NCI-H2107 (cell line): Measurements from ENCODE around the gene TACO1.

Experiments used
- DNase-seq: peaks from one replicate; lab custom pipeline; 2025; lab: John Stamatoyannopoulos, UW

TACO1 gene

GRCh38 chr17:63600569-63601438 is at the start of gene TACO1:
Gene TACO1 (plus strand): TSS chr17:63600895. CDS start chr17:63601084, 189 bp downstream.
- peak; percentile 76 for DNase-seq

DNA sequence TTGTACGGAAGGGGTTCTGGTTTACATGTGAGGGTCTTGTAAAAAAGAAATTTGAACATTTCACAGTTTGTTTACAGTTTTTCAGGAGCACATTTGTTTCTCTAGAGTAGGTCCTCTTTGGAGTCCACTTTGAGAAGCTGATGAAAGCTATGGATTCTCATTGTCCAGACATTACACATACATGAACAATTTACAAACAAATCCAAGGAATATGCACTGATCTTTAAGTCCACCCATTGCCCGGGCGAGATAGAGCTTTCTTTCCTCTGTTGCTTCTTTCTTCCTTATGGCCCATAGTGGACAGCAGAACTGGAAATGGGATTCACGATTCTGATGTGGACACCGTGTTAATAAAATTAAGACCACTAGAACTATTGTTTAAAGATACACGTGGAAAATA is 48.5 kb upstream of the TACO1 start:
- DNase-seq: no peak

DNA sequence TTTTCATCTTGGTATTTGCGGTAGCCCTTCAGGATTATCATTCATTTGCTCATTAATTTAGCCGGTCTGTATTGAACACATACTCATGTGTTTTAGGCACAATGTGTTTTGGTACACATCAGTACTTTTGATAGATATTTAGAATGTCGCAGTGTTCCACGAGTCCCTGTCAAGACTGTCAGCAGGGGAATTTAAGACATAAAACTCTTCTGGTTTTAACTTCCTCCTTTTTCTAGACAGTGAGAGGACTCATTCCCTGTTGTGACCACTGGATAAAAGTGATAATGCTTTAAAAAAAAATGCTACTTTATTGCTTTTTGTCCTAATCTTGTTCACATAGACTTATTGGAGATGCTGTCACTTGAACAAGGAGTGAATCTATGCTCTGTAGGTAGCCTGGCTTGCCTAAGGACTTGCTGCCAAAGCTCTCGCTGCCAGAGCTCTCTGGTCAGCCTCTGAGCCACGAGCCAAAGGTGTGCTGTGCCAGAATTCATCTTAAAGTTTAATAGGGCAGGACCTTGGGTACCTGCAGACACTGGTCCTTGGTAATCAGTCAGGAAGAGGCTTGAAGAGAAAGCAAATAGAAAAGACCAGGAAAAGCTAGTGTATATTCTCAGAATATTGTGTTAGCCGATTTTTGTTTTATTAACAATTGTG is 45.1 kb upstream of the TACO1 start:
- DNase-seq: no peak

GRCh38 chr17:63557416-63557815 is 43.3 kb upstream of the TACO1 start:
- DNase-seq: no peak

- DNase-seq: no peak
Measured at GRCh38 chr17:63558441-63558840, 42.3 kb upstream of the TACO1 start.

DNA sequence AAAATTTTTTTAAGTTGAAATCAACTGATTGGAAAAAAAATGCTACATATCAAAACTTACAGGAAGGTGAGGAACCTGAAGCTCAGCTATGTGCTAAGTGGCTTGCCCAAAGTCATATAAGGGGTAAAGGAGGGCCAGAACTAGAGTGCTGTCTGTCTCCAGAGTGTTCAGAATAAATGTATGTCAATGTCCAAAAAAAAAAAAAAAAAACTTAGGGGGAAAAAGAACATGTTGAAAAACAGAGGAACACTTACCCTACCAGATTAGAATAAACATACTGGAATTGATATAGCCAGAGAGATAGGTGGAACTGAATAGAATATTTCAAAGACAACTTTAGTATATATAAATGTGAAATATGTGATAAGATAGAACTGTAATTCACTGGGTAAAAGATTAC is 38.9 kb upstream of the TACO1 start:
- no peak for DNase-seq

GRCh38 chr17:63563339-63563738 is 37.4 kb upstream of the TACO1 start:
- DNase-seq: no peak

DNA sequence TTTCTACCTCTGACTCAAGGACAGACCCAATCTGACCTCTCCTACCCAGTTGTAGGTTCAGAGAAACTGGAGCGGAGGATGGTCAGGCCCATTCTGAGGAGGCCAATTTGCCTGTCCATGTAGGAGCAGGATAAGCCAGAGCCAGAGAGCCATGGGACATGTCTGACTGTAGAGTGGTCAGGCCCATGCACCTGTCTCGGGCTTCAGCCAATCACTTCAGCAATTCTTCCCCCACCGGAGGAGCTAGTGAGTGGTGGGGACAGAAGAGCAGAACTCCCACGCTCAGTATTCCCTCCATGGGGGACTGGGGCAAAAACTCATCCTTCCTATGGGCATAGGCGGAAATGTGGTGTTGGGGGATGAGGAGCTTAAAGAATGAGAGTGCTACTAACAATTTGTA is 36.1 kb upstream of the TACO1 start:
- DNase-seq: no peak

- no peak for DNase-seq
Measured at GRCh38 chr17:63567229-63567628, 33.5 kb upstream of the TACO1 start.

DNA sequence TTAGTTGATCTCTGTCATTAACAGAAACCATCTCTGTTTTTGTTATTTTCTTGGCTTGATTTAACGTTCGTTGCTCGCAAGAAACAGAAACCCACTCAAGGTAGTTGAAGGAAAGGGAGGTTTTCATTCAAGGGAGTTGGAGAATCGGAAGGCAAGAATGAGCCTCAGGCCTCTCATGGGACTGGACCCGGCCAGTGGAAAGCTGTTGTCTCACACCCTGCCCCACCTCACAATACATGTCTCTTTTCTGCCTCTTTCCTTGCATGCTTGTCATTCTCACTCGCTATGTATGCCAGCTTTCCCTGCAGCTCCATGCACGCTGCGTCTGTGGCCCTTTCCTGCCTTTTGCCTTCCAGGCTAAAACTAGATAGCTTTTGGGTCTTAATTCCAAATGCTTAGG is 32.1 kb upstream of the TACO1 start:
- no peak for DNase-seq

DNA sequence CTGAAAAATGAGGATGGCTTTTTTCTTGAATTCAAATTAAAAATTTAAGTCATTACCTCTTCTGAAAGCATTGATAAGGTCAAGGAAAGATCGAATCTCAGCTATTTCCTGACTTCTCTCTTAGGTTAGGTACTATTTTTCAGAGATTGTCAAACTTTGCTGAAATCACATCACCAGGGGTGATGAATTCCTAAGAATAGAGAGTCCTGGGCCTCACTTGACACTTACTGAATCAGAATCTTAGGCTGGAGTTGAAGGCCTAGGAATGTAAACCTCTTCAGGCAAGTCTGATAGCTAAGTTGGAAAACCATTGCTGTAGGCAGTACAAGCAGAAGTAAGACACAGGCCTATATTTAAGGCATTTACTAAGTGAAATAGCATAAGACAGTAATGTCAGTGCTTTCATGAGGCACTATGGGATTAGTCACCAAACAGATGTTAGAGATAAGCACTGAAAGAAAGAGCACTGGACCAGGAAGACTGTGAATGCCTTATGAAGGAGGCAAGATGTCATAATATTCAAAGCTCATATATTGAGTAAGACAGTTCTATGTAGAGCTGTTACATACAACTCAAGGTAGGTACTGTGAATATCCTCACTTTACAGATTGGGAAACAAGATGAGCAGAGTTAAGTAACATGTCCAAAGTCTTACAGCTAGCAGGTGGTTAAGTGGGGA is 28.9 kb upstream of the TACO1 start:
- DNase-seq: no peak

- no peak for DNase-seq
Measured at GRCh38 chr17:63573634-63574033, 27.1 kb upstream of the TACO1 start.

DNA sequence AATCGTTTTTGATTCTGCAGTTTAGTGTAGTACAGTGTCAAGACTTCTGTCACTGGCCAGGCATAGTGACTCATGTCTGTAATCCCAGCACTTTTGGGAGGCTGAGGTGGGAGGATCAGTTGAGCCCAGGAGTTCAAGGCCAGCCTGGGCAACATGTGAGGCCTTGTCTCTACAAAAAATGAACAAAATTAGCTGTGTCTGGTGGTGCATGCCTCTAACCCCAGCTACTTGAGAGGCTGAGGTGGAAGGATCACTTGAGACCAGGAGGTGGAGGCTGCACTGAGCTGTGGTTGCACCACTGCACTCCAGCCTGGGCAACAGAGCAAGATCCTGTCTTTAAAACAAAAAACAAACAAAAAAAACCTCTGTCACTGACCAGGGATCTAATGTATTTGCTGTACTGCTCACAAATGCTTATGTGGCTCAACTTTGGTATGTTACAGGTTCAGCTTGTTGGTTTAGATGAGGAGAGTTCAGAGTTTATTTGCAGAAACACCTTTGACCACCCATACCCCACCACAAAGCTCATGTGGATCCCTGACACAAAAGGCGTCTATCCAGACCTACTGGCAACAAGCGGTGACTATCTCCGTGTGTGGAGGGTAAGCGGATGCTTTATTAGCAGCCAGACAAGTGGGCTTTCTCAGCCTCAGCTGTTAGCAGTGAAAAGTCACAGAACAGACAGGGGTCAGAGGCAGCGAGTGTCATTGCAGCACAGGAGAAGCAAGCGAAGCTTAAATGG is 22.5 kb upstream of the TACO1 start:
- no peak for DNase-seq

DNA sequence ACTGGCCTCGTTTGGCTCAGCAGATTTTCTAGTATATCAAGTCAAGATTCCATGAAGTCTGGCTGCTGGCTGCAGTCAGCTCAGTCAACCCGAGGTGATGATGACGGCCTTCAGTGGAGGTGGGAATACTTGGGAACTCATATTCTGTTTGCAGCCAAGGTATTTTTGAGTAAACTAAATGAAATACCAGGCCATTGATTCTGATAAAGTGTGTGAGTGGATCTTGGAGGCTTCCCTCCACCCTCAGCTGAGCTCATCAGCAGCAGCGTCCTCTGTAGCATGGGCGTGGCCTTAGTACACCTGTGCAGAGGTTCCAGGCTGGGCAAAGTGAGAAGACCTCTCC is 22.0 kb upstream of the TACO1 start:
- DNase-seq: no peak

DNA sequence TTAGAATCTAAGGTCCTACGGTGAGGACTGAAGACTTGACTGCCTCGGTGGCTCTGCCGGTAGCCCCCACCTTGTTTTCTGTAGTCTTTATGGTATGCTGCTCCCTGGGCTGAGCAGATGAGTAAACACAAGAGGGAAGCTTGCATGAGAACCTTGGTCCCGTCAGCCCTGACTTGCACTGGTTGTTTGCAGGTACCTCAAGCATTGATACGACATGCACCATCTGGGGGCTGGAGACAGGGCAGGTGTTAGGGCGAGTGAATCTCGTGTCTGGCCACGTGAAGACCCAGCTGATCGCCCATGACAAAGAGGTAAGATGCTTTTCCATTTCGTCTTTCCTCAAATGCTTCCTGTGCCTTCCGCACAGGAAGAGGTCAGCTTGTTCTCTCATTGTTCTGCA is 21.1 kb upstream of the TACO1 start:
- DNase-seq: no peak

DNA sequence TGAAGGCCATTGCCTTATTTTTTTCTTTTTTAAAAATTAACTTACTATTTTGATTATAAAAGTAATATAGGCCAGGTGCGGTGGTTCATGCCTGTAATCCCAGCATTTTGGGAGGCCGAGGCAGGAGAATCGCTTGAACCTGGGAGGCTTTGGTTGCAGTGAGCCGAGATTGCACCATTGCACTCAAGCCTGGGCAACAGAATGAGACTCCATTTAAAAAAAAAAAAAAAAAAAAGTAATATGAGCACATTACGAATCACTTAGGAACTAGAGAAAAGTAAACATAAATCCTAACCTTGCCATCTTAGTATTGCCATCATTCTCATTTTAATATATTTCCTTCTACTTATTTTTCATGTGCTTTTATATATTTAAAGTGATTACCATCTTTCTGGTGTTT is 12.9 kb upstream of the TACO1 start:
- DNase-seq: no peak

GRCh38 chr17:63588797-63589196 is 11.9 kb upstream of the TACO1 start:
- DNase-seq: no peak

GRCh38 chr17:63589646-63590045 is 11.0 kb upstream of the TACO1 start:
- DNase-seq: no peak

DNA sequence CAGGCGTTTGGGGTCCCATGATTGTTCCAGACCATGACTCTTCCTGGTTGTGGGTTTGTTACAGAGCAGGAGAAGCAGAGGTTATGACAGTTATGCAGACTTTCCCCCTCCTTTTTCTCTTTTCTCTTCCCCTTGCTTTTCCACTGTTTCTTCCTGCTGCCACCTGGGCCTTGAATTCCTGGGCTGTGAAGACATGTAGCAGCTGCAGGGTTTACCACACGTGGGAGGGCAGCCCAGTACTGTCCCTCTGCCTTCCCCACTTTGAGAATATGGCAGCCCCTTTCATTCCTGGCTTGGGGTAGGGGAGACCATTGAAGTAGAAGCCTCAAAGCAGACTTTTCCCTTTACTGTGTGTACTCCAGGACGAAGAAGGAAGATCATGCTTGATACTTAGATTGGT is 7.9 kb upstream of the TACO1 start:
- DNase-seq: no peak

GRCh38 chr17:63595132-63595531 is 5.6 kb upstream of the TACO1 start:
- DNase-seq: no peak

DNA sequence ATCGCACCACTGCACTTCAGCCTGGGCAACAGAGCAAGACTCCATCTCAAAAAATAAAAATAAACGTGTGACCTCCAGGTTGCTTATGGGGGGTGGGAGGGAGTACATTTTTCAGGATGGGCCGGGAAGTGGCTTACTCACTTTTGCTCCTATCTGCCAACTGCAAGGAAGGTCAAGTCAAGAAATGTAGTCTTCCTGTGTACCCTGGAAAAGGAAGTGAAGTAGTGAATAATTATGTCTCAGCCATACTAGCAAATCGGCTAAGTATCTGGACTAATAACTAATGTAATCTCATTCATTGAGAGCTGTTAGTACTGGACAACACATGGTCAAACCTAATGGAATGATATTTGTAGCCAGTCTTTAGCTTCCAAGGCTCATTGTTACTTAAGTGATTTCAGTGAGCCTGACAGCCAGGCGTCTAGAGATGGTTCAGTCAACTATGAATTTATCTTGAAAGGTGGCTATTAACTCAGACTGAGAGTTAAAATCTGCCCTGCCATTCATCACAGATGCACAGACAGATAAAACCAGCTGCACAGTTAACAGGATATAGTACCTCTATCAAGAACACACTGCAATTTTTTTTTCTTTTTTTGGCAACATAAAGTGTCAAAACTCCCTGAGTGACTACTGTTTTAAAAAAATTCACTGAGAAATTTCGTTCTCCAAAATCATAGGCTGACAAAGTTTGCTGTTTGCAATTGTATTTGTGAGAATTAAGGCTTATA is 3.7 kb upstream of the TACO1 start:
- DNase-seq: no peak

DNA sequence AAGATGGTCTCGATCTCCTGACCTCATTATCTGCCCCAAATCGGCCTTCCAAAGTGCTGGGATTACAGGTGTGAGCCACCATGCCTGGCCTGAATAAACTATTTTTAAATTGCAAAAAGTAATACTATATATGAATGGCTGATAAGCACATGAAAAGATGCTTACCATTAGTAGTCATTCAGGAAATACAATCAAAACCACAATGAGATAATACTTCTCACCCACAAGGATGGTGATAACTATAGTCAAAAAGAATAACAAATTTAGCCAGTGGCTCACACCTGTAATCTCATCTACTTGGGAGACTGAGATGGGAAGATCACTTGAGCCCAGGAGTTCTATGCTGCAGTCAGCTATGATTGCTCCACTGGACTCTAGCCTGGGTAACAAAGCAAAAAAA is 2.4 kb upstream of the TACO1 start:
- no peak for DNase-seq
